Stimulated activated CD8-positive, alpha-beta memory T cell treated with anti-CD3 and anti-CD28 coated beads, Interleukin-12 subunit alpha, Interleukin-12 subunit beta, amount 100 ng/mL, for 24 hours (primary cell): ENCODE measurements around the gene EFNA5.

Experiments
- DNase-seq: peaks from one replicate; pipeline ENCODE4 v3.0.0-alpha.2; 2020; ENCODE audit errors: extremely low read depth

The EFNA5 gene

GRCh38 chr5:107487056-107487542 is 183.6 kb downstream of the EFNA5 start:
- no peak for DNase-seq

DNA sequence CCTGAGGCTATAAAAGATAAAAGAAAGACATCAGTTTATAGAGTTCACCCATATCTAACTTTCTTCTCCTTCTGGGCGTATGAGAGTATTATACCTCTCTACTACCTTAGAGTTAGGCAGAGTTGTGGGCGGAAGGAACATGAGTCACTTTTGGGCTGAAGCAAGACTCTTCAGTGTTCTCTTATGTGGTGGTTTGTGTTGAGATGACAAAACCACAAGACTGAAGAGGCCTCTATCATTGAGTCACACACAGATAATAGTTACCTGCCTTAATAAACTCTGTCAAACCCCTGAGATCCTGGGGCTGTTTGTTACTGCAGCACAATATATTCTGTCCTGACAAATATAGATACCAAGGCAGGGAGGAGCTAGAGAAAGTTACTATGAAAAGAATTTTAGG is 184.2 kb downstream of the EFNA5 start:
- DNase-seq: no peak

- no peak for DNase-seq
Measured at GRCh38 chr5:107485184-107485583, 185.6 kb downstream of the EFNA5 start.

DNA sequence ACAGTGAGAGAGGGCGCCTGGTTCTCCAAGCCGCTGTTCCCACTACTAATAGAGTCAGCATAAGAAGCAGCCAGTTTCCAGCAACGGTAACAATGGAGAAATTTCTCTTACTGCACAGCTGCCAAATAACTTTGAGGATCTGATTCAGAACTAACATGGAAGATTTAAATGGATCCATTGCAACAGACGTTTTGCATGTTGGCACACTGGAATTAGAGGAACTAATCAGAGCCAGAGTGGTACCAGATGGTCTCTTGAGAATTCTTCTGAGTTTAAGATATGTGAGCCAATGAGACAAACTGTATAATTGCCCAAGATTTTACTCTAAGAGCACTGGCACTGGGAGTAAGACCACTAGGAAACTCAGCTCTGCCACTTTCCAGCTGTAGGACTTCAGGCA is 186.5 kb downstream of the EFNA5 start:
- DNase-seq: no peak

DNA sequence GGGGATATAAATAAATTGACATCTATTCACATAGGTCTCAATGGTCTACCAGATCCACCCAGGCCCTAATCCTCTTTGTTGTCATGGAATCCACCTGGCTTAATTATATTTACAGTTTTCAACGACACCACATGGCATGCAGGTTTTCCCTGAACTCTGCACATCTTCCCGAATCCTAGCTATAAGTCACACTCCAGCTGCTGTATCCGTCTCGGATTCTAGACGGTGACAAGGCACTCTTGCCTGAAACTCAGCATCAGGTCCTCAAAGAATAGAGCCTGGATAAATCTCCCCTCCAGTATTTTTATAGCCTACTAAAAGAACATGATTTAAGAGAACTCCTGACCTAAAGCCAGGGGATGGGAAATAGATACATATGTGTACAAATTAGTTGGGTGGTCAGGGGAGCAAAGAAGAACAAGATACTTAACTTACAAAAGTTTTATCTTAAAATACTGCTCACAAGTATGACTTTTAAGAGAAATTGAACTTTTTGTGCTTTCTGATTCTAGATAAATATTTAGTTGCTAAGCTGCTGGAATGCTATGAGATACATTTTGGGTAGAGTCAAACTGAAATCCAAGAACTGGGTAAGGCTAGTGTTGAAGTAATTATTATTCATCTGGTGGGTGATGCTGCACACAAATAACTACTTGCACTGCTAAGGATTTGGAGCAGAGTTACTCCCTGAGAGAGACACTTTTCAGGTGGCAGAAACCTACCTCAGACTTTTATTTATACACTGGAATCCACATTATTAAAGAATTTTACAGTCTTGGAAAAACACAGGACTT is 187.3 kb downstream of the EFNA5 start:
- DNase-seq: no peak

DNA sequence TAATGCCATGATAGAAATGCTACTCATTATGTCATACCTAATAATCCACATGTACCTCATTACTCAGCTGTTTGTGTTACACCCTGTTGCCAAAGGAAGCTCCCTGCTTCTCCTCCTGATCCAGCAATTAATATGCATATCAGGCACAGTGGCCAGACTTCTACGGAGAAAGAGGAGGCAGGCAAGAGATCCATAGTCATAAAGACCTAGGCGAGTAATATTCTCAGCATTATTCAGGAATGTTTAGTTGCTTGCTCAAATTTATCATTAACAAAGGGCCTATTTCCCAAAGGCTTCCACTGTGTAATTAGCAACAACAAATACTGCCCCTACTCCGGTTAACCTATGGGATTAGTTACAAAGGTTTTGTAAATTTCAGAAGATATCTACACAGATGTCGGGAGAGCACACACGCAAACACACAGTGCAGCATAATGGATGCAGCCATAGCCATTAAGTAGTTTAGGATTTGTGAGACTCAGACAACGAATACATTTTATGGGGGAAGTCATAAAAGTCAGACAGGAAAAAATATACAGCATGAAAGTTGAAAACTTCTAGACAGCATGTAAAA is 192.6 kb downstream of the EFNA5 start:
- no peak for DNase-seq

- no peak for DNase-seq
Measured at GRCh38 chr5:107477492-107477891, 193.2 kb downstream of the EFNA5 start.

GRCh38 chr5:107476783-107477182 is 194.0 kb downstream of the EFNA5 start:
- DNase-seq: no peak

- no peak for DNase-seq
Measured at GRCh38 chr5:107474716-107475489, 195.8 kb downstream of the EFNA5 start.

GRCh38 chr5:107474361-107474715 is 196.4 kb downstream of the EFNA5 start:
- no peak for DNase-seq

GRCh38 chr5:107472620-107473064 is 198.1 kb downstream of the EFNA5 start:
- no peak for DNase-seq

- DNase-seq: no peak
Measured at GRCh38 chr5:107470295-107470582, 200.5 kb downstream of the EFNA5 start.

DNA sequence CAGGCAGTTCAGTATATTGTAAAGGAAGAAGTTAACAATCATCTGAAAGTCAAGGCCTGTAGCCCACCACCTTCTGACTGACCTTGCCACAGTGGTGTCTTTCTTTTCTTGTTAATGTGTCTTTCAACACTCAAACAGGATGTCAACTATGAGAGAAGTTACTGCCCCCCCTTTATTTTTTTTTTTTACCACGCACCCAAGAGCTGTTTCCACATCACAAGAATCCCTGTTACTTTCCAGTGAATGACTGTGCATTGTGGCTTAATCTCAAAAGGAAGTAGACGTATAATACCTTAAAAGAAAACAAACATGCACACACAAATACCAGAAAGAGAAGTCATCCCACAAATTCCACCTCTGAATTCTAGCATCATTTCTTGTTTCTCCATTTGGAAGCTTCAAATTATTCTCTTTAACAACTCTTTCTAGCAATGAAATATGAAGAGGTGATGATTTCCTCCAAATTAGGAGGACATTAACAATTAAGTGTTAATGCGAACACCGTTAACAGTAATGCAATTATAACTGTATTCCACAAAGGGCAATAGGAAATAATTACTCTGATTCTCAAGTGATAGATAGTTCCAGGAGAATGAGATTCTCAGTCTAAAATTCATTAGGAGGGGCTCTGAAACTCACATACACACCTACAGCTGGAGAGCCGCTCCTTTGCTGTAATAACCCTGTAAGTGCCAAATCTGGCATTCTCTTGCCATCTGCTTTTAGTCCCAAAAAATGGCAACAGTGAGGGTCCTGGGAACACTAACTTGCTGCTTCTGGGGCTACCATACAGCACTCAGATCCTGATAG is 201.0 kb downstream of the EFNA5 start:
- no peak for DNase-seq

DNA sequence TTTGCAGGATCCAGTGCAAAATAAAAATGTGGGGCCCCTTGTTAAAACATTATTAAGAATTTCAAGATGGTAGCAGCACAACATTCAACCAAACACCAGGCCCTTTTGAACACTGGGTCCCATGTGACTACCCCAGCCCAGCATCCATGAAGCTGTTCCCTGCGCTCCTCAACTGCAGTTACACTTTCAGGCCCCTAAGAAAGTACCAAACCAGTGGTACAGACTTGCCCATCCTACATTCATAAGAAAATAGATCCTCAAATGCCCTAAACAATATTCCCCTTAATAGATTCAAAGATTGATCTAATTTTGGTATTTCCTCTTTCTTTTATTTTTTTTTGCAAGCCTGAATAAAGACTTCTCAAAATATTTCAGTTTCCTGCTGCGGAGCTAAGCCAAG is 201.7 kb downstream of the EFNA5 start:
- no peak for DNase-seq

- DNase-seq: no peak
Measured at GRCh38 chr5:107468276-107468675, 202.5 kb downstream of the EFNA5 start.

DNA sequence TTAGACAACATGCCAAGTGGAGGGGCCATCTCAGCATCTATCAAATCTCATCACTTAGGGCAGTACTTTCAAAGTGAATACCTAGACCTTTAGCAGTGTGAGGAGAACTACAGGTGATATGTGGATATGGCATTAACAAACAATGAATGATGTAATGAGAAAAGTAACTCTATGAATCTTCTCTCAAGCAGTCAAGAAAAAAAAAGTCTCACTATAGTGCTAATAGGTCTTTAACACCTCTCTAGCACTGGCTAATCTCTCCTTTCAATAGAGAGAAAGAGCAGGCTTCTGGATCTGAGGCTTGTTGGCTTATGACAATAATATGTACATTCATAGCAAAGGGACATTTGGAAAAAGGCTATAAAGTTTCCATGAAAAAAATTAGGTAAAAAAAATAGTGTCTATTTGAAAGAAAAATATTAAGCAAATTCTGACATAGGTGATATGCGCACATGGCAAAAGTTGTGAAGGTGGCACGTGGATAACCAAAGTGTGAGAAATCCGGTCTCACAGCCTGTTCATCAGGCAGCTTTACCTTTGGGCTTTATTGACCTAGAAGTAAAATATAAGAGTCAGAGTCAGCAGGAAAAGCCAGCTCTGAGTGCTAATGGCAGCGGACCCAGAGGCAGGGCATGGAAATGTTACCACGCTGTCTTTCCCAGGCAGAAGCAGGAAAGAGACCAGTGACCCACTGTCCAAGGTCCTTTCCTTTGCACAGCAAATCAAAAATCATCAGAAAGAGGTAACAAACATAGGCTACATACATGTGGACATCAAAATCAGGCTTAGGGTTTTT is 203.4 kb downstream of the EFNA5 start:
- DNase-seq: no peak

GRCh38 chr5:107466233-107466769 is 204.4 kb downstream of the EFNA5 start:
- DNase-seq: no peak

- DNase-seq: no peak
Measured at GRCh38 chr5:107464876-107465275, 205.9 kb downstream of the EFNA5 start.

DNA sequence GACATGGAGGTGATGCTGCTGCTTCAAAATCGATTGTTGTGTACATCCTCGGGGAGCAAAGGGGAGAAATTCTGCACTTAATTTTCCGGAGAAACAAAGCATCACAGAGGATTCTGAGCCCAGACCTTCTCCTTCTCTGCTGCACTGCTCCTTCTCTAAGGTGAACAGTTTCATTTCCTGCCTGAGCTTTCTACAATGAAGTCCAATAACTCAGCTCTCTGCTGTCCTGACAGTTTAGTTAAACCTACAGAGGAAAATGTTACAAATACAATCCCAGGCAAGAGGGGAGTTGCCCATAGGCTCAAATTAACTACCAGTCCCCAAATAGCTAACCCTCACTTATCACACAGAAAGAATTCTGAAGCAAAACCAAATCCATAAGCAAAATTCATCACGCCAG is 206.3 kb downstream of the EFNA5 start:
- DNase-seq: no peak

DNA sequence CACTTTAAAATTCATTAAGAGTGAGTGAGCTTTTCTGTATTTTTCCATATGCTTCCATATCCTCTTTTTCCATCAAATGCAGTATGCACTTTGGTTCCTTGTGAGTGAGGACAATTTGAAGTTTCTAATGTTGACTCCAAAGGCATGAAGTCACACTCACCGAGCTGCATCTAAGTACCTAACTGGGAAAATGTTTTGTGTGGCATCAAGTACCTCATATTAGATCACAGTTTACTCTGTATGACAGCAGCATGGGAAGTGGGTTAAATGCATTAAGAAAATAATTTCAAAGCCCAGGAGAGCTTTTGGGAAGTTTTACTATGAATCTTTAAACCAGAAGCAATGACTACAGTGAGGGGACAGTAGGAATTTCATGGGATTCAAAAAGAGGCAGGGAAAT is 207.0 kb downstream of the EFNA5 start:
- DNase-seq: no peak

DNA sequence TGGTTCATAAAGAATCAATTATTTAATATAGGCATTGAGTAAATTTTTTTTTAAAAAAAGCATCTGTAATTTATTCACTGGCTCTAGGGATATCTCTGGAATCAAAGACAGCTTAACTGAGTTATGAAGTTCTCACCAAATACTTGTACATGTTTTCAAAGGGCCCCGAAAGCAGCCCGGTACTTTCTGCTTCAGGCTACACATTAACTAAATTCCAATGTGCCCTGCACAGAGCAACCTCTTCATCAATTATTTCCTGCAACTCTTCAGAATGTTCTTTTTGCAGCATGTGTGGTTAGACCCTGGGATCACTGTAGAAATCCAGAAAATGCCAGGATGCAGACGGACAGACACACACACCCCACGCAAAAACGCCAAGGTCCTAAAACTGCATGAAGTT is 209.0 kb downstream of the EFNA5 start:
- no peak for DNase-seq
